ENCODE measurements around the gene WNT8A.
"Not testable (repeated sequence)": the region's sequence is repeated elsewhere in the genome, so short reads cannot be mapped to it uniquely, and the experiment has no call there.

WNT8A gene

GRCh38 chr5:138037907-138038633, 45.8 kb upstream of the WNT8A start:
- H3K4me1 ChIP-seq (ENCODE audit: insufficient read depth, low read length): peaks cover 21% of the 10 kb centered on the region
- H3K27me3 ChIP-seq (ENCODE audit: insufficient read depth, low read length, poor library complexity): no peaks in the 10 kb centered on the region
- H3K4me2 ChIP-seq (ENCODE audit: insufficient read depth, low read length): no peak overlapping the region
- no peak overlapping the region for H3K27ac ChIP-seq (ENCODE audit: low read length)
- TF ChIP-seq CTCF (IDR thresholded peaks at IDR 0.05; ENCODE audit: borderline replicate concordance, extremely low read depth, low read length, poor library complexity, severe bottlenecking): no peak
- no peak for TF ChIP-seq EZH2 (IDR thresholded peaks at IDR 0.05; ENCODE audit: borderline replicate concordance, low read depth, low read length, severe bottlenecking)
- no peaks in the 10 kb centered on the region for H3K9me3 ChIP-seq (ENCODE audit: insufficient read depth, low read length, severe bottlenecking)
- no peak overlapping the region for H3K4me3 ChIP-seq (ENCODE audit: low read depth in 1 of 2, low read length in 2 of 2)
- DNase-seq: no peak
- no peak overlapping the region for H2AFZ ChIP-seq (ENCODE audit: low read depth, low read length)
- no peaks in the 10 kb centered on the region for H4K20me1 ChIP-seq (ENCODE audit: insufficient read depth, low read length)
- no peaks in the 10 kb centered on the region for H3K36me3 ChIP-seq (ENCODE audit: insufficient read depth, low read length)
- H3K9ac ChIP-seq (ENCODE audit: low read depth, low read length): no peak overlapping the region
- H3K79me2 ChIP-seq (ENCODE audit: insufficient read depth, low read length): peaks cover 8% of the 10 kb centered on the region
- ATAC-seq (ENCODE audit: insufficient read depth, low read depth): no peak

GRCh38 chr5:138038826-138039225, 45.0 kb upstream of the WNT8A start:
- no peak for DNase-seq
- Histone ChIP-seq H3K4me2 (ENCODE audit: insufficient read depth, low read length) (no peak overlapping the region), H4K20me1 (ENCODE audit: insufficient read depth, low read length) (no peaks in the 10 kb centered on the region), H3K9ac (ENCODE audit: low read depth, low read length) (no peak overlapping the region), H3K4me1 (ENCODE audit: insufficient read depth, low read length) (peaks cover 15% of the 10 kb centered on the region), H3K36me3 (ENCODE audit: insufficient read depth, low read length) (no peaks in the 10 kb centered on the region), H2AFZ (ENCODE audit: low read depth, low read length) (no peak overlapping the region), H3K79me2 (ENCODE audit: insufficient read depth, low read length) (peaks cover under 1% of the 10 kb centered on the region; the same call in 1 of the 2 replicates), H3K27ac (ENCODE audit: low read length) (no peak overlapping the region), H3K9me3 (ENCODE audit: insufficient read depth, low read length, severe bottlenecking) (no peaks in the 10 kb centered on the region), H3K4me3 (ENCODE audit: low read depth in 1 of 2, low read length in 2 of 2) (no peak overlapping the region), H3K27me3 (ENCODE audit: insufficient read depth, low read length, poor library complexity) (no peaks in the 10 kb centered on the region)
- TF ChIP-seq CTCF (IDR thresholded peaks at IDR 0.05; ENCODE audit: borderline replicate concordance, extremely low read depth, low read length, poor library complexity, severe bottlenecking) (no peak), EZH2 (IDR thresholded peaks at IDR 0.05; ENCODE audit: borderline replicate concordance, low read depth, low read length, severe bottlenecking) (no peak)
- no peak for ATAC-seq (ENCODE audit: insufficient read depth, low read depth)

- not testable (repeated sequence) for DNase-seq; H3K4me3 ChIP-seq (ENCODE audit: low read depth in 1 of 2, low read length in 2 of 2); H3K27me3 ChIP-seq (ENCODE audit: insufficient read depth, low read length, poor library complexity); H3K9ac ChIP-seq (ENCODE audit: low read depth, low read length); ATAC-seq (ENCODE audit: insufficient read depth, low read depth); H3K27ac ChIP-seq (ENCODE audit: low read length); H3K4me1 ChIP-seq (ENCODE audit: insufficient read depth, low read length); H3K9me3 ChIP-seq (ENCODE audit: insufficient read depth, low read length, severe bottlenecking); H3K4me2 ChIP-seq (ENCODE audit: insufficient read depth, low read length); H4K20me1 ChIP-seq (ENCODE audit: insufficient read depth, low read length); H3K79me2 ChIP-seq (ENCODE audit: insufficient read depth, low read length); H2AFZ ChIP-seq (ENCODE audit: low read depth, low read length); H3K36me3 ChIP-seq (ENCODE audit: insufficient read depth, low read length)
Measured at GRCh38 chr5:138045283-138045682, 38.5 kb upstream of the WNT8A start.

- H3K79me2 ChIP-seq (ENCODE audit: insufficient read depth, low read length): no peaks in the 10 kb centered on the region
- DNase-seq: no peak
- H3K36me3 ChIP-seq (ENCODE audit: insufficient read depth, low read length): no peaks in the 10 kb centered on the region
- peaks cover 3% of the 10 kb centered on the region for H3K27me3 ChIP-seq (ENCODE audit: insufficient read depth, low read length, poor library complexity)
- no peak overlapping the region for H3K4me3 ChIP-seq (ENCODE audit: low read depth in 1 of 2, low read length in 2 of 2)
- H3K9me3 ChIP-seq (ENCODE audit: insufficient read depth, low read length, severe bottlenecking): no peaks in the 10 kb centered on the region
- no peak for ATAC-seq (ENCODE audit: insufficient read depth, low read depth)
- no peak overlapping the region for H2AFZ ChIP-seq (ENCODE audit: low read depth, low read length)
- H4K20me1 ChIP-seq (ENCODE audit: insufficient read depth, low read length): no peaks in the 10 kb centered on the region
- H3K9ac ChIP-seq (ENCODE audit: low read depth, low read length): no peak overlapping the region
- no peak overlapping the region for H3K27ac ChIP-seq (ENCODE audit: low read length)
- no peak overlapping the region for H3K4me2 ChIP-seq (ENCODE audit: insufficient read depth, low read length)
- no peak for TF ChIP-seq CTCF (IDR thresholded peaks at IDR 0.05; ENCODE audit: borderline replicate concordance, extremely low read depth, low read length, poor library complexity, severe bottlenecking)
- TF ChIP-seq EZH2 (IDR thresholded peaks at IDR 0.05; ENCODE audit: borderline replicate concordance, low read depth, low read length, severe bottlenecking): no peak
- H3K4me1 ChIP-seq (ENCODE audit: insufficient read depth, low read length): no peaks in the 10 kb centered on the region
Measured at GRCh38 chr5:138051441-138052296, 32.2 kb upstream of the WNT8A start.

GRCh38 chr5:138052718-138053117, 31.1 kb upstream of the WNT8A start:
- H3K36me3 ChIP-seq (ENCODE audit: insufficient read depth, low read length); H3K9me3 ChIP-seq (ENCODE audit: insufficient read depth, low read length, severe bottlenecking); H3K27ac ChIP-seq (ENCODE audit: low read length); ATAC-seq (ENCODE audit: insufficient read depth, low read depth); H2AFZ ChIP-seq (ENCODE audit: low read depth, low read length); H4K20me1 ChIP-seq (ENCODE audit: insufficient read depth, low read length); H3K4me3 ChIP-seq (ENCODE audit: low read depth in 1 of 2, low read length in 2 of 2); H3K4me2 ChIP-seq (ENCODE audit: insufficient read depth, low read length); H3K79me2 ChIP-seq (ENCODE audit: insufficient read depth, low read length); H3K9ac ChIP-seq (ENCODE audit: low read depth, low read length); DNase-seq; H3K4me1 ChIP-seq (ENCODE audit: insufficient read depth, low read length); H3K27me3 ChIP-seq (ENCODE audit: insufficient read depth, low read length, poor library complexity): not testable (repeated sequence)
